Right kidney (tissue), 1 donor: ENCODE data around the gene SMYD3.

ENCODE experiments used
- DNase-seq: peaks from one replicate; pipeline ENCODE4 v3.0.0-alpha.2; 2016

SMYD3 gene

DNA sequence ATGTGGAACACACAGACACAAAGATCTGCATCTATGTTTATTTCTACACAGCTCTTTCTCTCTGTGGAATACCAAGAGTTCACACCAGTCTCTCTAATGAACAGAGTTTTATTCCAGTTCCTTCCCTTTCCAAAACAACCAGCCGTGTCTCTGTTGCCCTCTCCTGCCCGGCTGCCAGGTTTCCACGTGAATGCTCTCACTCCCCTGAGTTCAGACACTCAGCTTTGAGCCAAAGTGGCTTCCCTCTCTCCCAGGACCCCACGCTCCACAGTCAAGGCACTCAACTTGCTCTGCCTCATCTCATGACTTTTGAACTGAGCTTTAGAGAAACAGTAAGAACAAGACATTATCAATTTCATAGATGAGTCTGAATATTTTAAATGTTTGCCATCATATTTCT, 488.9 kb downstream of the SMYD3 start:
- DNase-seq = no peak

DNA sequence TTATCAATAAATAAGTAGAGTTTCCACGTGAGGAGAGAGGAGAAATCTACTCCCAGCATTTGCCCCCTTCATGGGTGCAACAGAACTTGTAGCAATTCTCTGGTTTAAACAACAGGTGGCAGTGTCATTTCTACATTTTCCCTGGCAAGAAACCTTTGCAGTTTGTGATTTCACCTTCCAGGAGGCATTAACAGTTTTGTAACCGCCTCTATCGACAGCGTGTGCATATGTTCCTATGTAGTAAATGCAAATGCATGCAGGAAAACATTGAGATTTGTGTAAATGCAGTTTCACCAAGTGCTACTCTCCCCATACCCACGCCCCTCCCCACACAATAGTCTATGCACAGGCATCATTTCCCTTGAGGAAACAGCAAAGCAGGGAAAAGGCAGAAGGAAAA, 494.7 kb downstream of the SMYD3 start:
- DNase-seq = no peak

GRCh38 chr1:246010386-246010785, 496.7 kb downstream of the SMYD3 start:
- no peak for DNase-seq

DNA sequence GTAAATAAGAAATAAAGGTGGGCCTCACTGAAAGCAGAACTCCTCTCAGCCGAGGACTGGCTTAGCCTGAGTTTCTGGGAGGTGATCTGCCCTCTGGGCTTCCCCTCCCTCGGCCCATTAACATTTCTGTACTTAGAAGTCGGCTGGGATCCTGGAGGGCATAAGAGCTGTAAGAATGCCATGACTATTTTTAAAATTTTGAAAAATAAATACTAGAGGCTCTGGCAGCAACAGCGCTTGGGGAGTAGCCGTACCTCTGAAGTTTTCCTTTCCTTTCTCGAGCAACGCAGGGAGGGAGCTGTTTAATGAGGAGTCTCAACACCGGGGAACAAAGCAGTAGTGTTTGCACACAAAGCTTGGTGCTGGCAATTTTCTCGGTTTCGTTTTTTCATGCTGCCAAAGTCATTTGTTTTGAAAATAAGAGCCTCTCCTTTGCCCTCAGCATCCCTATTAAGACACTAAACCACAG, 498.7 kb downstream of the SMYD3 start:
- no peak for DNase-seq

GRCh38 chr1:246005067-246005466, 502.0 kb downstream of the SMYD3 start:
- DNase-seq = no peak

DNA sequence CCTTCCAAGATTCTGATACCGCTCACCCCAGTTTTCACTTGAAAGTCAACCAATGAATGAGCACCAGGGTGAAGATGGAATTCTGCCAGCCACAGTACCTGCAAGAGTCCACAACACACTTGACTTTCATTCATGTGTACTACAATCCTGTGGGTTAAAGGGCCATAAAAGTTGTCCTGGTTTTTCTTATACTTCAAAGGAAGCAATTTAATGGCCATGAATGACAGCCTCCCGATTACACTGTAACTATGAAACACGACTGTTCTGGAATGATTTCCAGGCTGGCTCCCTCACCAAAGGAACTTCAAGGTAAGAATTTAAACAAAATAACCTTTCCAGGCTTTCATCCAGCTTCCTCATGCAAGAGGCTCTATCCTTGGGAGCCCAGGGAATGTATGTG, 502.8 kb downstream of the SMYD3 start:
- no peak for DNase-seq

GRCh38 chr1:246003442-246003730, 503.7 kb downstream of the SMYD3 start:
- no peak for DNase-seq

DNA sequence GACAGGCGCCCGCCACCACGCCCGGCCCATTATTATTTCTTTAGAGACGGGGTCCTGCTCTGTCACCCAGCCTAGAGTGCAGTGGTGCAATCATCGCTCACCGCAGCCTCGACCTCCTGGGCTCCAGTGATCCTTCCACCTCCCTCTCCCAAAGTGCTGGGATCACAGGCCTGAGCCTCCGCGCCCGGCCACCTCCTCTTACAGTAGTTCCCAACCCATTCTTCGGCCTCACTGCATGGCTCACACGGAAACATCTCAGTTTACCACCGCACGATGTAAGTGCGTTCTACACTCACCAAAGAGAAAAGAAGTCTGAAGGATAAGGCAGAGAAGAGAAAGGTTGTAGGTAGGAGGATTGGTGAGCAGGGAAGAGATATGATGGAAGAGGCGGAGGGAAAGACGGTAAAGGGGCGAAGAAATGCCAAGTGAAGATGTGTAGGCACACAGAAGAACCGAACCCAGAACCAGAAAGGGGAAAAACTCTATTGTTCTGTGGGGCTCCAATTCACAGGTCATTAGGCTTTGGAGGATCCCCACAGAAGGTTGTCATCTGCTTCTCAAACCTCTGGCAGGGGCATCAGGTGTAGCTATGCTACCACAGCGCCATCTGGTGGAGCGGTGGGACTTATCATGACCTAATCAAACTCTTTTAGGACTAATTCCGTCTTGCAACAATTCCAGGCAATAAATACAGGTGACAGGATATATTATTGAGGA, 504.2 kb downstream of the SMYD3 start:
- peak; percentile 61 for DNase-seq

DNA sequence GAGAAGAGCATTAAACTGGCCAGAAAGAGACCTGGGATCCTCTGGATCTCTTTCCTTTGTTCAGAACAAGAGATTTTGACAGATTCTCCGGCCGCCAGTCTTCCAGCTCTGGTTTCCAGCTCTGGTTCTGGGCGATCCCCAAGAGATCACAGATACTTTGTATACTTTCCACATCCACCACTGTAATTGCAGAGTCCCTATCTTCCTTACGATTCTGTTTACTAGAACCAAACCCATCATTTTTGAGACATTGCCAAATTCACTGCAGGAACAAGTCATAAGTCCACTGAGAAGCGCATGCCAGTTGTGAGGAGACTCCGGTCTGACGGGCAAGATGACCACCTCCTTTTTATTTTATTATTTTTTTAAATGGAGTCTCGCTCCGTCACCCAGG, 505.2 kb downstream of the SMYD3 start:
- no peak for DNase-seq

DNA sequence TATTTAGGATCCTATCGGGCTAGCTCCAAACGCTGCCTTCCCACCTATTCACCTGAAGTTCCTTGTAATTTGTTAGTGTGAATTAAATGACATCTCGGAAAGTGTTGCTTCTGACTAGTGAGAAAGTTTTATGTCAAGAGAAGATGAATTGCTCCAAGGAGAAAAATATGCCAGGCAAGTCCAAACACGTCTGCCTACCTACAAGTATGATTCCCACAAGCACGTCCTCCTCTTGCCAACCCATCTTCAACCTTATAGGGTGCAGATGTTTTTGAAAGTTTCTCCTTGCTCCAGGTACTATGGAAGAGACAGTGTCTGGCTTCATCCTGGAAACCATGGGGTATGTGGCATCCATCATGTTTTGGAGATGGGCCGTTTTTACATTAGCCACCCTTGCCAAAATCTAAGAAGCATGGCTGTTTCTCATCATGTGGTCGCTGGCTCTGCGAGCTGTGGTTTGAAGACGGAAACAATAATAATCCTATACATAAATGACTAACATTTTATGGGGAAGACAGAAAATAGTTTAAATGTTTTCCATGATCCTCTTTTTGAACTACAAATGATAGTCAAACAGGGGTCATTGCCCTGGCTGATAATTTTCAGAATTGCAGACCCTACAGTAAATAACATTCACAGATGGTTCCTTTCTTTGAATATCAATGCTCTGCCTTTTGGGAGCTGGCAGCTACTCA, 505.8 kb downstream of the SMYD3 start:
- DNase-seq = no peak

DNA sequence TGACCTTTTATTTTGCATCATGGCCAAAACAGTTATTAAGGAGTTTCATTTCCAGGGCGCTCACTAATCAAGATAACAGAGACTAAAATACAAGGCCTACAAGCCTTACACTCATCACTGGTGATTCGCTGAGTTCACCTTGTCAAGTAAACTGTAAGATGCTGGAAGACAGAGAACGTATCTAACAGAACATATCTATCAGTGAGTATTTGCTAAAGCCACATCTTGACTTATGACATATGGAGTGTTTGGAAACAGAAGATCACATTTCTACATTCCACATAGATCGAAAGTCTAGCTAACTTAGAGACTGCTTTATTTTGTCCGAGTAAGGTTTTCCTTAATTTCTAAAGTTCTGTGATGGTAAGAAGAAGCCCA, 506.5 kb downstream of the SMYD3 start:
- DNase-seq = no peak

GRCh38 chr1:245999697-246000637, 507.1 kb downstream of the SMYD3 start:
- no peak for DNase-seq

- DNase-seq = no peak
Measured at GRCh38 chr1:245997471-245998258, 509.4 kb downstream of the SMYD3 start.

DNA sequence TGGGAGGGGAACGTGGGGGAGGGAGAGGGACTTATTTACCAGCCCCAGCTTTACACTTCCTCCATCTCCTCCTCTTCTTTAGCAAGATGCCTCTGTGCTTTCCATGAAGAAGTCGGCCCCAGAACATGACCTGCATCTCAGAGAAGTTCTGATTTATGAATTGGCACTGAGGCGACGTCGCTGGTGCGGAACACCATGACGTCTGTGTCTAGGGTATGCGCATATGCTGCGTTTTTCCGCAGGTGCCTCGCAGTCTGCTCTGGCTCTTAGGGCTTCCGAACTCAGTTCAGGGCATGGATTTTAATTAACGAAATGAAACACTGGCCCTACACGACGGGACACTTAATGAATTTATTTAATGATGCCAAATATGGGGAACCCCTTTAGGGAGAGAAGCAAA, 510.3 kb downstream of the SMYD3 start:
- no peak for DNase-seq

DNA sequence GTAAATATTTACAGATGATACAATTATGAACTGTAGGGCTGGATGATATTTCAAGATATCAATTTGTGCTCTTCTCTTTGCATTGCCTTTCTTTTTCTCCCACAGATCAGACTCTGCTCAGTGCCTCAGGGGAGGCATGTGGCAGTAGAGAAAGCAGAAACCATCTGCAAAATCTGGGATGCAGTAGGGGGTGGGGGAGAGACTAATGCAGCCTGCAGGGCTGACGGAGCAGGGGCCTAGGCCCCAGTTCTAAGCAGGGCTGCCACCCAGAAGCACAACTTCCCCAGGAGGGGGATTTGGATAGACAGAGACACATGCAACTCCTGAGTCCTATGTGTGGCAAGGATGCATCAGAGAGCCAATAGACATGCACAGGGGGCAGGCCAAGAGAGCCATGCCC, 511.6 kb downstream of the SMYD3 start:
- DNase-seq = no peak

- DNase-seq = no peak
Measured at GRCh38 chr1:245991266-245991665, 515.8 kb downstream of the SMYD3 start.

DNA sequence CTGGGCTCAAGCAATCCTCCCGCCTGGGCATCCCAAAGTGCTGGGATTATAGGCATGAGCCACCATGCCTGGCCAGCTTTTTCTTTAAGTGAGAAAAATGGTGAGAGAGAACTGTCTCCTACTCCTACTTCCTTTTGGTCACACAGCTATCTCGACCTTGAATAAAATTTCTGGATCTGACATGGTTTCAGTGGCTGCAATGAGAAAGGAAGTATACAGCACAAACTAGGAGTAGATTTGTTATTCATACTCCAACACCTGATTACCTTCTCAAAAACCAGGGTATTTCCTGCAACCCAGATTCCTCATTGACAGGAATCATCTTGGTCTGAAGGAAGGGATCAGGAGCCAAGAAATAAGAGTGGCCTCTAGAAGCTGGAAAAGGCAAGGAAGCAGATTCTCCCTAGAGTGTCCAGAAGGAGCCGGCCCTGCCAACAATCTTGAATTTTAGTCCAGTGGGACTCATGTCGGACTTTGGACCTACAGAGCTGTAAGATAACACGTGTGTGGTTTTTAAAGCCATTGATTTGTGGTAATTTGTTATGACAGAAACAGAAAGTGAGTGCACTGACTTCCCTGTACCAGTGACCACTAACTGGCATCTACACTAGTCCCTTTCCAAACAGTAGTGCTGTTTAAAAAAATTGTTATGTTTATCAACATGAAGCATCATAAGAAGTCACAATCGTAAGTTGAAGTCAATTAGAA, 516.6 kb downstream of the SMYD3 start:
- no peak for DNase-seq

DNA sequence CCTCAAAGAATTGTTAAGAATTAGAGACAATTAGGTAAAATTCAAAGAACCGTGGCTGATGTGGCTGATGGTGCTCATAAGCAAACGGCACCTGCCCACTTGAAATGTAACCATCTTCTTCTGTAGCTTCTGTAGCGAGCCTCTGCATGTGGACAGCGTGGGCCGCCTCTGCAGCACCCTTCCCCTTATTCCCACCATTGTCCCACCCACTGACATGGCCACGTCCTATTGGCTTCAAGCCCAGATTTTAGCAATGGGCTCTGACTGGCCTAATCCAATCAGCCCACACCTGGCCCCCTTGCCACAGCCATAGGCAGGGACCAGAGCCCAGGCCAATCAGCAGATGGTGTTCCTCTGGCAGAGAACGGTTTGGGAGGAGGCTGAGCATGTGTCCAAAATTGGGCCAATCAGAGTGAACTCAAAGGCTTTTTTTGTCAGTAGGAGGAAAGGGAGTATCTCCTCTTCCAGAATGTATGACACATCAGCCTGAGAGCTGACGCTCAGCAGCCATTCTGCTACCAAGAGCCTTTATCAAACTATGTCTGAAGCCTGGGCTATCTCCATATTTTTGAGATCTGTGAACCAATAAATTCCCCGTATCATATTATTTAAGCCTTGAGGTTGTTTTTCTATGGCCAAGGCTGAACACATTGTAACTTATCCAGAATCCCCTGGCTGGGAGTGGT, 518.5 kb downstream of the SMYD3 start:
- no peak for DNase-seq

- DNase-seq = no peak
Measured at GRCh38 chr1:245987997-245988392, 519.1 kb downstream of the SMYD3 start.

DNA sequence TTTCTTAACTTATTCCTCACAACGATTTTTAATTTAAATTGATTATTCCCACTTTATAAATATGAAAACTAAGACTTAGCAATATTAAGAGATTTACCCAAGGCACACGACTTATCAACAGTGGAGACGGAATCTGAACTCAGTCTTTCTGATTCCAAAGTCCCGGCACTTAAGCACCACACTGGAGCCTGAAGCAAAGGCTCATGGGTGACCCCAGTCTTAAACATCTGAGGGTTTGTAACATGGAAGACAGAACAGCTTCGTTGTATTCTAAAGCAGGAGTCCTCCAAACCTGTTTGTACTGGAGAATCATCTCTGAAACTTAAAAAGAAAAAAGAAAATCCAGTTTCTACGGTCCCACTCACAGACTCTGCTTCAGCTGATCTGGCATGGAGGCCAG, 519.5 kb downstream of the SMYD3 start:
- DNase-seq = no peak

GRCh38 chr1:245987219-245987545, 519.9 kb downstream of the SMYD3 start:
- DNase-seq = no peak
